GM12872 (cell line): Measurements from ENCODE around the gene KCNIP2.
A peak's percentile ranks its signal among the peaks of the same experiment; 100 is the strongest.

Experiments
- CTCF ChIP-seq: IDR thresholded peaks from 3 replicates; pipeline ENCODE4 v1.5.1; 2011; ENCODE audit warnings: low read depth, mild to moderate bottlenecking, low read length, moderate library complexity; ENCODE audit not compliant: insufficient read depth

KCNIP2 gene

GRCh38 chr10:101784558-101784957 is 59.0 kb downstream of the KCNIP2 start:
- no peak for TF ChIP-seq CTCF

GRCh38 chr10:101783736-101784118 is 59.9 kb downstream of the KCNIP2 start:
- no peak for TF ChIP-seq CTCF

- no peak for TF ChIP-seq CTCF
These were observed 60.5 kb downstream of the KCNIP2 start, which contains the start of gene NPM3 for GRCh38 chr10:101782811-101783735. Gene NPM3 (minus strand): TSS chr10:101783446. CDS start chr10:101783390, 56 bp downstream.

- no peak for TF ChIP-seq CTCF
These were observed 61.4 kb downstream of the KCNIP2 start for GRCh38 chr10:101781984-101782810.

GRCh38 chr10:101781655-101781983 is 62.0 kb downstream of the KCNIP2 start:
- no peak for TF ChIP-seq CTCF

- peak; percentile 97 for TF ChIP-seq CTCF
These were observed 62.6 kb downstream of the KCNIP2 start for GRCh38 chr10:101780818-101781654.
